H1 (cell line): ENCODE results near the gene BIRC5. TPM values are rescaled to one million over a fixed set of nuclear protein-coding genes. Genes with fewer than 3 reads are reported as not detected.
A peak's percentile ranks its signal among the peaks of the same experiment; 100 is the strongest.

ENCODE experiments used
- CTCF ChIA-PET: fragments of 300-600 bp; sonication (Branson Sonifier 250); formaldehyde crosslinking; loops from one replicate; lab custom pipeline; 2021; ENCODE audit not compliant: partially characterized antibody; lab: Charles Lee
- POLR2A ChIA-PET: fragments of 300-600 bp; sonication (Branson Sonifier 250); formaldehyde crosslinking; loops from one replicate; lab custom pipeline; 2021; ENCODE audit warnings: inconsistent platforms; ENCODE audit not compliant: partially characterized antibody; lab: Charles Lee
- DNase-seq, 2 experiments: peaks; one replicate each; pipeline versions ENCODE4 v3.0.0 to v3.0.0-alpha.2; 2010 to 2022; ENCODE audit warnings: low spot score in 2 of 2, low read depth in 1 of 2, mixed read lengths in 1 of 2
- FAIRE-seq: peaks from 2 replicates; lab custom pipeline; 2011; peaks lifted over from hg19 to GRCh38; lab: Jason Lieb, UNC
- H2AFZ ChIP-seq: 2 replicates; pipeline ENCODE4 v1.8.1; 2012; ENCODE audit warnings: low read length, inconsistent platforms
- H2AK5ac ChIP-seq: 2 replicates; pipeline ENCODE4 v1.6.1; 2013; ENCODE audit warnings: low read depth, low read length
- H2BK120ac ChIP-seq: replicated peaks from 2 replicates; pipeline ENCODE3; 2013; ENCODE audit warnings: low read depth, low read length, inconsistent platforms
- H2BK12ac ChIP-seq: 2 replicates; pipeline ENCODE4 v1.6.1; 2013; ENCODE audit warnings: low read depth, low read length
- H2BK15ac ChIP-seq: 2 replicates; pipeline ENCODE4 v1.6.1; 2013; ENCODE audit warnings: low read length
- H2BK20ac ChIP-seq: 2 replicates; pipeline ENCODE4 v1.6.1; 2013; ENCODE audit warnings: low read length
- H2BK5ac ChIP-seq: 2 replicates; pipeline ENCODE4 v1.6.1; 2013; ENCODE audit warnings: low read depth, low read length
- H3K14ac ChIP-seq: 2 replicates; pipeline ENCODE4 v1.6.1; 2013; ENCODE audit warnings: inconsistent platforms; ENCODE audit not compliant: insufficient read length
- H3K18ac ChIP-seq: 2 replicates; pipeline ENCODE4 v1.6.1; 2013; ENCODE audit warnings: low read length; ENCODE audit errors: extremely low read depth
- H3K23ac ChIP-seq: 2 replicates; pipeline ENCODE4 v1.6.1; 2013; ENCODE audit warnings: inconsistent platforms; ENCODE audit not compliant: insufficient read length
- H3K23me2 ChIP-seq: 2 replicates; pipeline ENCODE4 v1.6.1; 2013; ENCODE audit warnings: low read depth, low read length
- H3K27ac ChIP-seq: 2 replicates; pipeline ENCODE4 v1.6.1; 2011; ENCODE audit warnings: low read depth, low read length, inconsistent platforms
- H3K27me3 ChIP-seq, 4 experiments: replicated peaks in 1 of 4; 1 replicate in 1 of 4; 2 replicates in 3 of 4; pipeline versions ENCODE4 v1.6.1 to v1.8.1; 2011 to 2013; ENCODE audit warnings: low read length in 3 of 4, mild to moderate bottlenecking in 3 of 4, inconsistent platforms in 2 of 4, mixed read lengths in 2 of 4, moderate library complexity in 1 of 4; ENCODE audit not compliant: control insufficient read depth in 3 of 4, insufficient read depth in 3 of 4; ENCODE audit errors: extremely low read depth in 1 of 4
- H3K36me3 ChIP-seq, 4 experiments: 2 replicates each; pipeline versions ENCODE4 v1.6.1 to v1.8.1; 2011 to 2013; ENCODE audit warnings: mild to moderate bottlenecking in 4 of 4, low read length in 3 of 4, moderate library complexity in 2 of 4, control low read depth in 1 of 4, inconsistent platforms in 1 of 4; ENCODE audit not compliant: insufficient read depth in 4 of 4, control insufficient read depth in 2 of 4
- H3K4ac ChIP-seq: replicated peaks from 2 replicates; pipeline ENCODE3; 2013; ENCODE audit warnings: low read length, low read depth, mixed read lengths, inconsistent platforms; ENCODE audit not compliant: insufficient read length
- H3K4me1 ChIP-seq, 4 experiments: replicated peaks in 1 of 4; 1 replicate in 1 of 4; 2 replicates in 3 of 4; pipeline versions ENCODE4 v1.6.1 to v1.8.1; 2011 to 2013; ENCODE audit warnings: low read length in 3 of 4, inconsistent platforms in 2 of 4, mixed read lengths in 1 of 4; ENCODE audit not compliant: insufficient read depth in 4 of 4, control insufficient read depth in 3 of 4
- H3K4me2 ChIP-seq, 2 experiments: 2 replicates each; pipeline versions ENCODE4 v1.6.1 to v1.8.1; 2011 to 2013; ENCODE audit warnings: low read depth in 2 of 2, low read length in 2 of 2, control low read depth in 1 of 2, inconsistent platforms in 1 of 2, mild to moderate bottlenecking in 1 of 2; ENCODE audit not compliant: insufficient read depth in 1 of 2
- H3K4me3 ChIP-seq, 4 experiments: fragments of 200-600, 300-600 bp in 1 of 4; sonication (generic), shearing (Covaris generic), sonication (Bioruptor Twin) in 1 of 4; 2 replicates each; pipeline versions ENCODE4 v1.5.1 to v1.8.1; 2011 to 2016; ENCODE audit warnings: low read length in 4 of 4, low read depth in 3 of 4, control low read depth in 2 of 4, inconsistent platforms in 2 of 4, mild to moderate bottlenecking in 2 of 4, mixed read lengths in 1 of 4, moderate library complexity in 1 of 4; ENCODE audit not compliant: insufficient read depth in 2 of 4; ENCODE audit errors: extremely low read depth in 1 of 4
- H3K56ac ChIP-seq: replicated peaks from 2 replicates; pipeline ENCODE3; 2013; ENCODE audit warnings: low read depth, mild to moderate bottlenecking, mixed read lengths, low read length, inconsistent platforms; ENCODE audit not compliant: insufficient read length
- H3K79me1 ChIP-seq: 2 replicates; pipeline ENCODE4 v1.6.1; 2013; ENCODE audit warnings: low read depth, low read length, control low read depth
- H3K79me2 ChIP-seq, 2 experiments: 2 replicates each; pipeline versions ENCODE4 v1.6.1 to v1.8.1; 2012 to 2013; ENCODE audit warnings: low read length in 2 of 2, mild to moderate bottlenecking in 2 of 2, inconsistent platforms in 1 of 2; ENCODE audit not compliant: insufficient read depth in 2 of 2, control insufficient read depth in 1 of 2
- H3K9ac ChIP-seq, 4 experiments: replicated peaks in 1 of 4; 1 replicate in 1 of 4; 2 replicates in 3 of 4; pipeline versions ENCODE4 v1.6.1 to v1.8.1; 2011 to 2013; ENCODE audit warnings: low read depth in 3 of 4, low read length in 3 of 4, control low read depth in 2 of 4, mild to moderate bottlenecking in 2 of 4, moderate library complexity in 2 of 4, inconsistent platforms in 1 of 4; ENCODE audit errors: extremely low read depth in 1 of 4
- H3K9me3 ChIP-seq, 2 experiments: 2 replicates each; pipeline versions ENCODE4 v1.6.1 to v1.8.1; 2012 to 2013; ENCODE audit warnings: mild to moderate bottlenecking in 2 of 2, moderate library complexity in 2 of 2, control low read depth in 1 of 2, inconsistent platforms in 1 of 2, low read depth in 1 of 2, low read length in 1 of 2, mixed read lengths in 1 of 2; ENCODE audit not compliant: insufficient read depth in 2 of 2
- H4K20me1 ChIP-seq, 2 experiments: replicated peaks in 1 of 2; 2 replicates each; pipeline versions ENCODE3 to v1.8.1; 2011 to 2013; ENCODE audit warnings: inconsistent platforms in 2 of 2, low read length in 2 of 2, mild to moderate bottlenecking in 1 of 2; ENCODE audit not compliant: insufficient read depth in 2 of 2, control insufficient read depth in 1 of 2
- H4K5ac ChIP-seq: 2 replicates; pipeline ENCODE4 v1.6.1; 2013; ENCODE audit warnings: low read length, low read depth, mixed read lengths, inconsistent platforms; ENCODE audit not compliant: insufficient read length
- H4K8ac ChIP-seq: 2 replicates; pipeline ENCODE4 v1.8.0; 2013; ENCODE audit warnings: mild to moderate bottlenecking, moderate library complexity, low read length, inconsistent platforms; ENCODE audit not compliant: insufficient read depth; ENCODE audit errors: extremely low read depth
- H4K91ac ChIP-seq: replicated peaks from 2 replicates; pipeline ENCODE3; 2013; ENCODE audit warnings: low read length, mixed read lengths, inconsistent platforms; ENCODE audit not compliant: insufficient read length
- BCL11A ChIP-seq, 2 experiments: IDR thresholded peaks; one replicate each; pipeline ENCODE4 v1.6.1; 2011; ENCODE audit warnings: low read depth in 2 of 2, low read length in 2 of 2, mild to moderate bottlenecking in 2 of 2
- CHD2 ChIP-seq: IDR thresholded peaks from 2 replicates; pipeline ENCODE4 v1.6.1; 2012; ENCODE audit warnings: low read length, improper control_type of control experiment
- KDM5A ChIP-seq: fragments of 200-600 bp; IDR thresholded peaks from 2 replicates; pipeline ENCODE4 v1.7.1; 2012; ENCODE audit warnings: mild to moderate bottlenecking, low read length, inconsistent platforms, mixed read lengths
- RXRA ChIP-seq: IDR thresholded peaks from 2 replicates; pipeline ENCODE4 v1.6.1; 2011; ENCODE audit warnings: low read depth, mild to moderate bottlenecking, low read length, moderate library complexity; ENCODE audit not compliant: insufficient read depth
- YY1 ChIP-seq: IDR thresholded peaks from 2 replicates; pipeline ENCODE4 v1.6.1; 2011; ENCODE audit warnings: low read depth, mild to moderate bottlenecking, low read length
- WGBS, 2 experiments: shearing (Covaris generic) in 1 of 2; methylation state at CpG; one replicate each; pipeline versions ENCODE4 v1.1.6 to v1.1.7; 2013 to 2015; ENCODE audit warnings: low lambda C conversion rate in 2 of 2, mixed read lengths in 2 of 2, inconsistent platforms in 1 of 2, low coverage in 1 of 2, missing lambda C conversion rate in 1 of 2; ENCODE audit not compliant: insufficient replicate concordance in 2 of 2, insufficient coverage in 1 of 2, insufficient read length in 1 of 2; ENCODE audit errors: extremely low coverage in 1 of 2, missing lambda C conversion rate in 1 of 2; 5-methylcytosine and 5-hydroxymethylcytosine counted together
- polyA plus RNA-seq, 7 experiments: library from polyadenylated mRNA; depleted of rRNA in 3 of 7; stranded (reverse) in 5 of 7; unstranded in 2 of 7; fragments of >200 nt in 5 of 7; fragments of 200-250 nt in 2 of 7; gene quantifications; 1 replicate in 5 of 7; 2 replicates in 1 of 7; 4 replicates in 1 of 7; pipeline versions ENCODE4 v1.2.1 to v1.2.3, GENCODE V29; 2011 to 2013; ENCODE audit warnings: missing spikeins in 2 of 7, mixed read lengths in 2 of 7
- total RNA-seq: library from RNA; stranded (reverse); fragmentation: NEBNext Ultra II Directional; extraction: Animal tissue kit (Norgen Biotek cat#: 25700); gene quantifications from 2 replicates; pipeline ENCODE4 v1.2.1, GENCODE V29; 2021

BIRC5 gene
- total and polyA plus RNA-seq, 2 of the 8 experiments (the other 6 are each of a cell fraction or from before 2014, with no cell fraction given): 42.2 to 108 TPM

DNA sequence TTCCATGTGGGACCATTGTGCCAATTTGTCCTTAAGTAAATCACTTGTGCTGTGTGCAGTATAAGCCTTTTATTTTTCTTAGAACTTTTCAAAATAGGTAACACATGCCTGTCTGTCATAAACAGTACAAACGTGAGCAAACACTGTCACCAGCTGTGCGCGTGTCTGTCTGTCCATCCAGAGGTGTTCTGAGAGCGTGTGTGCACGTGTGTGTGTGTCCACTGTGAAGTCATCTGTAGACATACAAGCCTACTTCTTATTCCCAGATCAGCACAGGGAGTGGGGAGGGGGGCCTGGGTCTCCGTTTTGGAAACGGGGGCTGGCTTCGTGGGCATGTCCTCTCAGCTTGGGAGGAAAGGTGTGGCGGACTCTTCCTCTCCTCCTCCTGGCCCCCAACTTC, 26.8 kb downstream of the BIRC5 start:
- Histone ChIP-seq H3K36me3 (no peaks in the 10 kb centered on the region), H2BK5ac (no peak overlapping the region), H3K56ac (no peak overlapping the region), H3K4me2 (no peak overlapping the region), H2AFZ (no peak overlapping the region), H3K4me3 (no peak overlapping the region), H3K79me1 (no peaks in the 10 kb centered on the region; the same call in 1 of the 2 replicates), H2BK12ac (0 out of 2 replicates have a peak overlapping the region, but pooled peaks have one; percentile 50), H3K4me1 (peaks cover 0 to 3% (median 0%) of the 10 kb centered on the region in 4 experiments; a peak in 2 of 7 replicates), H2AK5ac (no peak overlapping the region), H3K4ac (no peak overlapping the region), H3K9me3 (no peaks in the 10 kb centered on the region), H3K27ac (no peak overlapping the region), H3K9ac (no peak overlapping the region), H3K23me2 (no peaks in the 10 kb centered on the region; the same call in 1 of the 2 replicates), H2BK20ac (no peak overlapping the region), H3K23ac (no peak overlapping the region), H3K27me3 (no peaks in the 10 kb centered on the region), H2BK120ac (no peak overlapping the region), H4K91ac (no peak overlapping the region), H4K5ac (no peak overlapping the region), H4K8ac (no peak overlapping the region), H3K79me2 (no peaks in the 10 kb centered on the region), H3K18ac (no peak overlapping the region), H2BK15ac (no peak overlapping the region), H4K20me1 (no peaks in the 10 kb centered on the region), H3K14ac (no peak overlapping the region)
- WGBS, 2 experiments: 84% methylated on average over 8 of the region's 9 CpGs; no CpG with 5 or more reads in 1 of the 2 experiments
- no peak for FAIRE-seq
- ChIA-PET CTCF (interaction anchor here (5.9 kb wide), 1 partner anchor 10 kb away, joined by 53 read pairs; no protein-coding TSS in a partner anchor), POLR2A (interaction anchor here (1.7 kb wide), 1 partner anchor 21 kb away, joined by 3 read pairs; no protein-coding TSS in a partner anchor)
- TF ChIP-seq YY1 (no peak), RXRA (no peak), KDM5A (no peak), CHD2 (no peak), BCL11A (IDR thresholded peaks at IDR 0.05; ENCODE audit: low read depth in 2 of 2, low read length in 2 of 2) (no peak)
- DNase-seq: no peak
